GM04504 (cell line): ENCODE results near the gene BAD.
A peak's percentile ranks its signal among the peaks of the same experiment; 100 is the strongest.

Experiments
- DNase-seq: peaks from one replicate; pipeline ENCODE4 v3.0.0-alpha.2; 2012; ENCODE audit warnings: low read depth

Gene BAD

DNA sequence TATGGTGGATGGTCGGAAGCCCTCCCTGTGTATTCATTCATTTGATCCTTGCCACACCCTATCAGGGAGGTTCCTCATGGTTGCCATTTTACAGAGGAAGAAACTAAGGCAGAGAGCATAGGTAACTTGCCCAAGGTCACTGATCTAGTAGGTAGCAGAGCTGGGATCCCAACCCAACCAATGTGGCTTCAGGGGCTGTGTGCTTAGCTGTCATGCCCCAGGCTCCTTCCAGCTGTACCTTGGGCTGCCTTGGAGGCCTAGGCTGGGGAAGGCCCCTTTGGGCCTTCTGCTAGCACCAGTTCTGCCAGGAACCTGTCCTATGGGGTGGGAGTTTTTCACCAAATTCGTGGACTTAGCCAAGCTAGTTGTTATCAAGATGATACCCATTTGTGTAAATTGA, 8.6 kb downstream of the BAD start:
- DNase-seq = no peak

DNA sequence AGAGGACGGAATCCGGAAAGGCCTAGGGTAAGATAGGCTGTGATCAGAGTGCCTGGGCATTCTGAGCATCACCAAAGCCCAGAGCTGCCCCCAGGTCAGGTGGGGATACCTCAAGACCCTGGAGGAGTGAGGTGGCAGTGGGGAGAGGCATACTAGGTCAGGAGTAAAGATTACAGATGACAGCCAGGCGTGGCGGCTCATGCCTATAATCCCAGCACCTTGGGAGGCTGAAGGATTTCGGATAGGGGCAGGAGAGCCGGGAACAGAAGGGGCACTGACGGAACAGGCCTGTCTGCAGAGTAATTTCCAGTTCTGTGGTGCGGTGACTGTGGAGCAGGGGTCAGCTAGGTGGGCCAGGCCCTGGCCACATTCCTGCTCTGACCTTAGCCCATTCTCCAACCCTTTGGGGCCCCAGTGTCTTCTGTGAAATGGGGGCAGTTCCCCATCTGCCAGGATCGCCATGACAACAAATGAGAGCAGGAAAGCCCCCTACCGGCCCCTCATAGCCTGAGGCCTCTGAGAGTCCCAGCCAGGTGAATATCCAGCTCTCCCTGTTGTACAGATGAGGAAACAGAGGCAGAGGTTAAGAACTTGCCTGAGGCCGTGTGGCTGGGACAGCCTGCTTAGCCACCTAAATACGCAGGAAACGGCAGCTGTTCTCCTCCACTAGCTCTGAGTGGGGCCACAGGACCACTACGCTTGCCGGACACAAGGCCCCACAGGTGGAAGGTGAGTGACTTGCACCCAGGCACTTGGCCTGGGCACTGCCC, 9.2 kb downstream of the BAD start:
- no peak for DNase-seq

DNA sequence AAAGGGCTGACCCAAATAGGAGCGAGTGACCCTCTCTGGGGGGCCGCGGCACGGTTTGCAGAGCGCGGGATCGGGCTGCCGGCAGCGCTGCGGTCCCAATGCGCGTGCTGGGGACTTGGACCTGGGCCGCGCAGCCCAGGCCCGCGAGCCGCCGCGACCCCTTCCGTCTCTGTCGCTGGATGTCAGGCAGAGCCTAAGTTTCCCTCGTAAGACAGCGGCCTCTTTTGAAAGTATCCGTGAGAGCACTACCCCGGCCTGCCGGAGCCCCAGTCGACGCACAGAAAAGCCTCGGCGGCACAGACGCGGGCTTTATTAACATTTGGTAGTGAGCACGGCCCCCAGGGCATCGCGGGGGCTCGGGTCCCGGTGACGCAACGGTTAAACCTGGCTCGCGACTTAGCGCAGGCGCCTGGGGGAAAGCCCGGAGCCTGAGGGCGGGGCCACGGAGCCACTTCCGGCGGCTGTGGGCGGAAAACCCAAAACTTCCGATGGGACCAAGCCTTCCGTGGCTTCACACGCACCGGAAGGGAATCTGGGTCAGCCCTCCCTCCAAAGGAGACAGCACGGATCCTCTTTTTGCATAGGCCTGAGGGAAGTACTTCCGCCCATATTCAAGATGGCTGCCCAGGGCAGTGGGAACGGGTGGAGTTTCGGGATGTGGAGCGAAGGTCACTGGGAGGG, 14.8 kb downstream of the BAD start:
- peak; percentile 100 for DNase-seq

DNA sequence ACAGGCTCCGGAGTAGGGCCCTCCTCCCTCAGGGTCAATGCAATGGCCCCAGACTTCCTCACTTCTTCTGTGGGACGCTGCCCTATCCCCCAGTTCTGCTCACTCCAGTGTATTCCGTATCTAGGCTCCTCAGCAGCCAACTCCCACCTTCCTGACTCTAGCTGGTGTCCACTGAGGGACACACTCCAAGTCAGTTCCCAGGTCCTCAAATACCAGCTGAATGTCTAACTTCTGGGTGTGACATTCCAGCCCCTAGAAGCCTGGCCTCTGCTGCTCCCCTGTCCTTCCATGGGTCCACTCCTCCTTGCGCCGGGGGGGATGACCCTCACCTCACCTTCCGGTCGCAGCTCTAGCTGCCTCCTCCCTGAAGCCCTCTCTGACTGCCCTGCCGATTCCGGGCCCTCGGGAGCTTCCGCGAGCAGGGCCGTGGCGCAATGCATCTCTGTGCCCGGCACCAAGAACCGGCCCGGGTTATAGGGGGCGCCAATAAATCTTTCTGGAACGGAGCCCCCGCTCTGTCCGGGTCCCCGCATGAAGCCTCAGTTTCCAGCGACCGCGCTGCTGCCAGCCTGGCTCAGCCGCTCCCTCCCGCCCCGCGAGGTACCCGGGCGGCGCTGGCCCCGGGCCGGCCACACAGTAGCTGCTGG, 15.4 kb downstream of the BAD start:
- no peak for DNase-seq

DNA sequence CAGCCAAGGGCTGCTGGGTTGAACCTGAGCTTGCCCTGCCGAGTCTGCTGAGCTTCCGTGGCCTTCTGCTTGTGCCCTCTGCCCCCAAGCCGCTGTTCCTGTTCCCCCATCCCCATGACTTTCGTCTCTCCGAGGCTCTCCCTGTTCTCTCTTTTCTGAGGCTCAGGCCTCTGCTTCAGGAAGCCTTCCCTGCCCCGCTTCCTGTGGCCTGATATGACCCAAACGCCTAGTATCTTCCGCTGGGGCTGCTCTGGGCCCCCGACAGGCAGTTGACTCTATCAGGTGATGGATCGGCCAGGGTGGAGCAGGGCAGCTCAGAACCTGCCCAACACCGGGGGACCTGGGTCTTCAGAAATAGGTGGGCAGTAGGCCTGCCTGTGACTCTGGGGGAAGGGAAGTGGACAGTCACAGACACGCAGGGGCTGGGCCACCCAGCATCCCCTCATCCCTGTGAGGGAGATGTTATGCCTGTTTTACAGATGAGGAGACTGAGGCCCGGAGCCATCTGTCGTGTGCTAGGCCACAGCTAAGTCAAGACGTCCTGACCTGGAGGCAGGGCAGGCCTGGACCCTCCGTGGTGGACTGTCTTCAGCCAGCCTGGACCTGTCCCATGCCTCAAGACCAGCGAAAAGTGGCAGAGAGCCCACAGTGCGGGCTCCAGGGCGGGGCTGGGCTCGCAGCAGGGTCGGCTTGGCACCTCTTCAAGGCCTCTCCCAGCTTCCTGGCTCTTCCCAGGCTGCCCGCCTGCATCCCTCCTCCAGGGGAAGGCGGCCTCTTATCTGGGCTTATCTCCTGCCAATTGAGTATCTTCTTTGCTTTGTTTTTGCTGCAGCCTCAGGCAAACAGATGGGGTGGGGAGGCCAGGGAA, 16.2 kb downstream of the BAD start:
- no peak for DNase-seq

DNA sequence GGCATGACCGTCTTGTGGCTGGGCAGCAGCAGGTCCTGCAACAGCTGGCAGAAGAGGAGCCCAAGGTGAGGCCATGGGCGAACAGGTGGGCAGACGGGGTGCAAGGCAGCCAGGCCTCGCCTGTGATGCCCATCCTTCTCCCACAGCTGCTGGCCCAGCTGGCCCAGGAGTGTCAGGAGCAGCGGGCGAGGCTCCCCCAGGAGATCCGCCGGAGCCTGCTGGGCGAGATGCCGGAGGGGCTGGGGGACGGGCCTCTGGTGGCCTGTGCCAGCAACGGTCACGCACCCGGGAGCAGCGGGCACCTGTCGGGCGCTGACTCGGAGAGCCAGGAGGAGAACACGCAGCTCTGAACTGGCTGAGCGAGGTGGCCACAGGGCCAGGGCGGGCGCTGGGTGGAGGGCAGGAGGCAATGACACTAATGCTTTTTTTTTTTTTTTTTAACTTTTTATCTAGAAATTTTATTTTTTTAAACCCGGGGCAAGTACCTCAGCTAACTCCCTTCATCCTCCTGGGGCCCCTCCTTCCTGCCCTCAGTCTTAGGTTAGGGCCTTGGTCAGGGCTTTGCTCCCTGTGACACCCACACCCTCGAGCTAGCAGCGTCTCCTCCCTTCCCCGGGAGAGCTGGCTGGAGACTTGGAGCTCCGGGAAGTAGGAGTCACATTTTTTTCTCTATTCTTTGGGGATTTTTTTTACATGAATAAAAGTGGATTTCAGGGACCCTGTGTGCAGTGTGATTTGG, 17.1 kb downstream of the BAD start:
- no peak for DNase-seq

DNA sequence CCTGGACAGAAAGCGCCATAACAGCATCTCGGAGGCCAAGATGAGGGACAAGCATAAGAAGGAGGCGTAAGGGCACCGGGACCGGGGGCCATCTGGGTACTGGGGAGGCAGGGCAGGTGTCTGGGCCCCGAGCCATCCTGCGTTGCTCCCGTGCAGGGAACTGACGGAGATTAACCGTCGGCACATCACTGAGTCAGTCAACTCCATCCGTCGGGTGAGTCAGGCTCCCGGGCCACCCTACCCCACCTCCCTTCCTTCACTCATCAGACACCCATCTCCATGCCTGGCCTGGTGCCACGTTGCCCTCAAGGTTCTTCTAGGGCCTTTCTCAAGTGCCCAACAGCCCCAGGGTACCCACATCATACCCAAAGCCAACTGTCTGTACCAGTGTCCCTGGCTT, 18.1 kb downstream of the BAD start:
- DNase-seq = no peak

DNA sequence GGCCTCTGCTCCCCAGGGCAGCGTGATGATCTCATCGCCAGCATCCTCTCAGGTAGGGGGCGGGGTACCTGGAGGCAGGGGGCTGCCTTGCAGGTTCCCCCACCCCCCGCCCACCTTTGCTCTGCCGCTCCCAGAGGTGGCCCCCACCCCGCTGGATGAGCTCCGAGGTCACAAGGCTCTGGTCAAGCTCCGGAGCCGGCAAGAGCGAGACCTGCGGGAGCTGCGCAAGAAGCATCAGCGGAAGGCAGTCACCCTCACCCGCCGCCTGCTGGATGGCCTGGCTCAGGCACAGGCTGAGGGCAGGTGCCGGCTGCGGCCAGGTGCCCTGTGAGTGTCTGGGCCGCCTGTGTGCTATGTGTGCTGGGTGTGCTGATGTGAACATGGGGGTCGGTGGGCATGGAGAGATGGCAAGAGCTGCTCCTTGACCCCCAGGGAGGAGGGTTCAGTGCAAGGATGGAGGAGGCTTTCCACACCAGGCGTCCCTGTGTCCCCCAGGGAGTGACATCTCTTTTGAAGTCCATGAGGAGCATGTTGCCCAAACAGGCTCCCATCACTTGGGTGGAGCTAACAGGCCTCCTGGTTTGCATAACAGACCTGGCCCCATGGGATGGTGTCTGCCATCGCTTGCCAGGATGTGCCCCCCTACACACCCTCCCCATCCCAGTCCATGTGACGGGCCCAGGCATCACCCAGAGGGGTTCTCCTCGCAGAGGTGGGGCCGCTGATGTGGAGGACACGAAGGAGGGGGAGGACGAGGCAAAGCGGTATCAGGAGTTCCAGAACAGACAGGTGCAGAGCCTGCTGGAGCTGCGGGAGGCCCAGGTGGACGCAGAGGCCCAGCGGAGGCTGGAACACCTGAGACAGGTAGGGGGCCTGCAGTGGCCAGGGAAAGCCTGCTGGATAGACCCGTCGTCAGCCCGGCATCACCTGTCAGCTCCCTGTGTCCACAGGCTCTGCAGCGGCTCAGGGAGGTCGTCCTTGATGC, 19.0 kb downstream of the BAD start:
- DNase-seq = no peak

DNA sequence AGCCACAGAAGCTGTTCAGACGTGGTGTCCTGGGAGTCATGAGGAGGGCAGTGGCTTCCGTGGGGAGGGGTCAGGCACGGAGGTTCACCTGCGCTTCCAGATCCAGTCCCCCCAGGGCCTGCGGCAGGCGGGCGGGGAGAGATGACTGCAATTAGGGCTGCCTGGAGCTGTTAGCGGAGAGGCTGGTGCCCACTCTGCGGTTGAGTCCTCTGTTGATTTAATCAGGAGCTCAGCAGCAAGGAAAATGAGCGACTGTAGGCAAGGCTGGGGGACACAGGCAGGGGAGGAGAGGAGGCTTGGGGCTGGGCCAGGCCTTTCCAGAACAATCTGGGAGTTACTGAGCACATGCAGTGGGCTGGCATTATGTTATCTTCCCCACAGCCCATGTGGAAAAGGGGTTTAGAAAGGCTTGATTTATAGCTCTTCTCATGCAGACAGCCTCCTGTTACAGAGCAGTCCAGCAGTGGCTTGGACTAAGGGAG, 20.1 kb downstream of the BAD start:
- no peak for DNase-seq

DNA sequence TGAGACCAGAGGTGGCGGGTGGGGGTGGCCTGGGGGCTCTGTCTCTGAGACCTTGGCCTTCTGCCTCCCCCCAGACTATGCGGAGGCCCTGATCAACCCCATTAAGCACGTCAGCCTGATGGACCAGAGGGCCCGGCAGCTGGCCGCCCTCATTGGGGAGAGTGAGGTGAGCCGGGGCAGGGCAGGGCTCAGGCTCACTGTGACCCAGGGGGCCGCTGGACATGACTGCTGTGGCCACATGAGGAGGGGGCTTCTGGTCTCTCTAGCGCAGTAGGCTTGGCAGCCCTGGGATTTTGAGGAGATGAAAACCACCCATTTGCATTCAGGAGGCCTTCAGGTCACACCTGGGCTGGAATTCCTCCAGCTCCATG, 20.5 kb downstream of the BAD start:
- DNase-seq = no peak

DNA sequence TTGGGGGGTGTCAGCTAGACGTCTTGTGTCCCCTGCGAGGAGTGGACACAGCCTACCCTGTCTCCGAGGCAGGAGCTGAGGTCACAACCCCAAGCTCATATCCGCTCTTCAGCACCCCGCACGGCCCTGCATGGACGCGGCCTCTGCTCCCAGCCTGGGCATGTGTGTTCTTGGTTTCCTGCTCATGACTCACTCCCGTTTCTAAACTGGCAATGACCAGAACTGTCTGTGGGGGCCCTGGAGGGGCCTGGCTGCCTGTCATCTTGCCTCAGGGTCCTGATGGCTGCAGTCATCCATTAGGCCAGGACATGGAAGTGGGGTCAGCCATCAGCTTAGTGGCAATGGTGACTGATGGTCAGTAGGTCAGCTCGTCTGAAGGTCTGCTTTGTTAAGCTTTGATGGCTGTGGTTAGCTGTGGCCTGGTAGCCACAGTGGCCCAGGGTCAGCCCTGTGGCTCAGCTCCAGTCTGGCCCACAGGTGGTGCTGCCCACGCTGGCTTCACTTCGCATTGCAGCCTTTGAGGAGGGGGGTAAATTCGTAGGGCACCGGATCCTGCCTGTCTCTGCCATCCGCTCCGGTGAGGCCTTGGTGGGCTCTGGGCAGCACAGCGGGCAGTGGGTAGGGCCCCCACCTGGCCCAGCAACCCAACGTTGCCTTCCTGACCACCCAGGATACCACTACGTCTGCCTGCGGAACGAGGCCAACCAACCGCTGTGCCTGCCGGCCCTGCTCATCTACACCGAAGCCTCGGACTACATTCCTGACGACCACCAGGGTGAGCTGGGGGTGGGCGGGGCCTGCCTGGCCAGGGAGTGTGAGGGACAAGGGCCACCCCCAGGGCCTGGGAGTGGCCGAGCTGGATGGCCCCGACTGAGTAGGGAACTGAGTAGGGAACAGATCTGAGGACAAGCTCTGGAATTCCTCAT, 21.2 kb downstream of the BAD start:
- no peak for DNase-seq

DNA sequence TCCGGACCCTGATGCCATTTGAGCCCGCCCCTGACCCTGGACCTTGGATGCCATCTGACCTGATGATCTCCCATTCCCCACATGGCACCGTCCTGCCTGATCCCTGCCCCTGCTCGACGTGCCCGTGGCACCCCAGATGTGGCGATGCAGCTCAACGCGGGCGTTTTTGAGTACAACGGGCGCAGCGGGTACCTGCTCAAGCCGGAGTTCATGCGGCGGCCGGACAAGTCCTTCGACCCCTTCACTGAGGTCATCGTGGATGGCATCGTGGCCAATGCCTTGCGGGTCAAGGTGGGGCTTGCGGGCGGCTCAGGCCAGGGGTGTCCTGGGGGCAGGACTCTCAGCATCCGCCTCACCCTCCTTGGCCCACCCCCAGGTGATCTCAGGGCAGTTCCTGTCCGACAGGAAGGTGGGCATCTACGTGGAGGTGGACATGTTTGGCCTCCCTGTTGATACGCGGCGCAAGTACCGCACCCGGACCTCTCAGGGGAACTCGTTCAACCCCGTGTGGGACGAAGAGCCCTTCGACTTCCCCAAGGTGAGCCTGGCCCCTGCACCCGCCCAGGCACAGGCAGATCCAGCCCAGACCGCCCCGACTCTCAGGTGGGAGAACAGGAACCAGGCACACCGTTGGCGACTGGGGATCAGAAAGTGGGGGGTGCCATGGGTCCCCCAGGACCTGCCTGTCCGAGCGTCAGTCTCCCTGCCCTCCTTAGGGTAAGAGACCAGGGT, 22.0 kb downstream of the BAD start:
- no peak for DNase-seq

DNA sequence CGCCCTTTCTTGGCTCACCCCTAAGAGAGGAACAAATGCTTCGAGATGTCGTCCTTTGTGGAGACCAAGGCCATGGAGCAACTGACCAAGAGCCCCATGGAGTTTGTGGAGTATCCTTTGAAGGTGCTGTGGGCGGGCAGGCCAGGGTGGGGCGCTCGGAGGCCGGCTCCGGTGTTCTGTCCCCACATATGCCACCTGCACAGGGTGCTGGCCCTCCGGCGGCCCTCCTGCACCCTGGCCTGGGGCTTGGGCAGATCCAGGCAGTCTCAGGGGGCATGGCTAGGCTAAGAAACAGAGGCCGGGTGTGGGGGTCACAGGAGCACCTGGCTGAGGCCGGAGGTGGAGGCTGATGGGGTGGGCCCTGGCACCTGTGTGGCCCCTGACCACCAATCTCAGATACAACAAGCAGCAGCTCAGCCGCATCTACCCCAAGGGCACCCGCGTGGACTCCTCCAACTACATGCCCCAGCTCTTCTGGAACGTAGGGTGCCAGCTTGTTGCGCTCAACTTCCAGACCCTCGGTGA, 22.8 kb downstream of the BAD start:
- no peak for DNase-seq

DNA sequence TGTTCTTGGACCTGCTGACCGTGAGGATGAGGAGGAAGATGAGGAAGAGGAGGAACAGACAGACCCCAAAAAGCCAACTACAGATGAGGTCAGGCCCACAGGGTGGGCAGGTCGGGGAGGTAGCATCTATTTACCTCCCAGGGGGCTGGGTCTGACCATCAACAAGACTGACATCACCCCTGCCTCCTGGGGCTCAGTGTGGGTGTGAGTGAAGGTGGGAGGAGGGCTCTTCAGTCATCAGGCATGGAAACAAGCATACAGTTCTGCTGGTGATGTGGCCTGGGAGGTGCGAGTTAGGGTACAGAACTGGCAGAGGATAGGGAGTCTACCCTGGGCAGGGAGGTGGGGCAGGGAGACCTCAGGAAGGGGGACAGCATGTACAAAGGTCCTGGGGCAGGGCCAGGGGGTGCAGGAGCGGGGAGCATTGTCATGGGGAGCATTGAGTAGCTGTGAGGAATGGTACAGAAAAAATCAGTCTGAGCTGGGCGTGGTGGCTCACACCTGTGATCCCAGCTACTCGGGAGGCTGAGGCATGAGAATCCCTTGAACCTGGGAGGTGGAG, 24.2 kb downstream of the BAD start:
- no peak for DNase-seq

DNA sequence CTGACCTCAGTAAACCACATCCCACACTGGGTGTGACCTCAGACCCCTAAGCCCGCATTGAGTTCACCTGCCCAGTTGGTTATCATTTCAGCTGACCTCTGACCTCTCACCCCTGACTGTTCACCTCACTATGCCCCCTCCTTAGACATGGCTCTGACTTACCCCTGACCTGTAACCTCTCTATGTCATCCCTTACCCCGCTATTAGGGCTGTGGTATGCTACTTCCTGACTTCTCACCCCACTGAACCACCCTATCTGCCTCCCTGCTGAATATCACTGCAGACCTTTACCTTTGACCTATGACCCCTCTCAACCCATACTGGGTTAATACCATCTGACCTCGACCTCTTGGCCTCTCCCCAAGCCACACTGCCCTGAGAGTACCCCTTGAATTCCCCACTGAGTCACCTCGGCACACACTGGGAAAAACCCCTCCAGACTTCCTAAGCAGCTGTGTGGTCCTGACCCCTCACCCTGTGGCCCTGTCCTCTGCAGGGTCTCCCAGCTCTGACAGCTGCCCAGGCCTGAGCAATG, 24.9 kb downstream of the BAD start:
- no peak for DNase-seq

DNA sequence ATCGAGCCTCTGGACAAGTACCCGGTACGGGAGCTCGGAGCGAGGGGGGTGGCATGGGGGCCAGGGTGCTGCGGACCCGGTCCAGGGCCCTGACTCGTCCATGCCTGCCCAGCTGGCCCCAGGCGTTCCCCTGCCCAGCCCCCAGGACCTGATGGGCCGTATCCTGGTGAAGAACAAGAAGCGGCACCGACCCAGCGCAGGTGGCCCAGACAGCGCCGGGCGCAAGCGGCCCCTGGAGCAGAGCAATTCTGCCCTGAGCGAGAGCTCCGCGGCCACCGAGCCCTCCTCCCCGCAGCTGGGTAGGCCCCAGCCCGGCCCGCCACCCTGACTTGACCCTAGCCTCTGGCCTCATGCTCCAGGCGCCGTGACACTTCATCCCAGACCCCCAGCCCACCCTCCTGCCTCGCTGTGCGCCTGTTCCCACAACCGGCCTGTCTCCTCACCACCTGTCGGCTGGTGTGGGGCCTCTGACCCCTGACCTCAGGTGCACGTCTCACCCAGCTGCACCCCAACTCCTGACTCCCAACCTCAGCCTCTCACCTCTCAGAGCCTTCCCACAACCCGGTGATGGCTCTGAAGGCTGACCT, 25.4 kb downstream of the BAD start:
- no peak for DNase-seq

DNA sequence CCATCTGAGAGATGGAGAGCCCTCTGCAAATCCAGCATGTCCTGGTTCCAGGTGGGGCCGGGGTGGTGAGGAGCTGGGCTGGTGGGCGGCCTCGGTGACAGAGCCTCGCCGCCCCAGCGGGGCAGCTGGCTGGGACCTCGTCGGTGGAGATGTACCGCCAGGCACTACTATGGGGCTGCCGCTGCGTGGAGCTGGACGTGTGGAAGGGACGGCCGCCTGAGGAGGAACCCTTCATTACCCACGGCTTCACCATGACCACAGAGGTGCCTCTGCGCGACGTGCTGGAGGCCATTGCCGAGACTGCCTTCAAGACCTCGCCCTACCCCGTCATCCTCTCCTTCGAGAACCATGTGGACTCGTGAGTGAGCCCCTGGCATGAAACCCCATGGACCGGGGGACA, 26.1 kb downstream of the BAD start:
- no peak for DNase-seq
